Ramos (cell line): ENCODE measurements around the gene ST3GAL4.

Experiments used
- in situ Hi-C: fragments of 300-500 bp; cut with MboI; formaldehyde crosslinking; loops from one replicate; pipeline ENCODE4 v1.14.3; 2022; ENCODE audit warnings: low sequenced_read_pairs; ENCODE audit not compliant: unreplicated experiment

The ST3GAL4 gene

GRCh38 chr11:126461996-126462395 lies 106.5 kb downstream of the ST3GAL4 start:
- in situ Hi-C loops, result no loop called here

- in situ Hi-C loops, result no loop called here
Observed at GRCh38 chr11:126462422-126462821, 106.9 kb downstream of the ST3GAL4 start.
